Kasumi-1 (cell line): ENCODE data around the gene DNAJC18.
A peak's percentile ranks its signal among the peaks of the same experiment; 100 is the strongest.
"Not testable (repeated sequence)": the region's sequence is repeated elsewhere in the genome, so short reads cannot be mapped to it uniquely, and the experiment has no call there.

Experiments
- DNase-seq, 2 experiments: peaks; one replicate each; lab custom pipeline; 2025; lab: John Stamatoyannopoulos, UW

The DNAJC18 gene

GRCh38 chr5:139388198-139388821, 51.0 kb downstream of the DNAJC18 start:
- DNase-seq = peak; percentile 86 to 88

- no peak for DNase-seq
Observed at GRCh38 chr5:139387611-139388197, 51.6 kb downstream of the DNAJC18 start.

- DNase-seq = not testable (repeated sequence)
Observed at GRCh38 chr5:139386956-139387355, 52.4 kb downstream of the DNAJC18 start.

- no peak for DNase-seq
Observed at GRCh38 chr5:139386050-139386438, 53.3 kb downstream of the DNAJC18 start.

- no peak for DNase-seq
Observed at GRCh38 chr5:139385061-139386049, 54.0 kb downstream of the DNAJC18 start.

GRCh38 chr5:139384591-139385051, 54.7 kb downstream of the DNAJC18 start:
- no peak for DNase-seq

GRCh38 chr5:139383993-139384590, 55.2 kb downstream of the DNAJC18 start:
- DNase-seq = no peak

GRCh38 chr5:139383275-139383992, 55.9 kb downstream of the DNAJC18 start, which contains the start of gene SLC23A1:
Gene SLC23A1 (minus strand): TSS chr5:139383297. CDS start chr5:139383253, 44 bp downstream.
- DNase-seq = no peak

- DNase-seq = no peak
Observed at GRCh38 chr5:139382807-139383206, 56.5 kb downstream of the DNAJC18 start.

GRCh38 chr5:139381837-139382761, 57.2 kb downstream of the DNAJC18 start:
- no peak for DNase-seq

GRCh38 chr5:139379626-139380449, 59.5 kb downstream of the DNAJC18 start:
- DNase-seq = no peak

GRCh38 chr5:139378941-139379361, 60.4 kb downstream of the DNAJC18 start:
- DNase-seq = no peak

- no peak for DNase-seq
Observed at GRCh38 chr5:139378101-139378825, 61.1 kb downstream of the DNAJC18 start.

GRCh38 chr5:139377226-139377625, 62.1 kb downstream of the DNAJC18 start:
- DNase-seq = no peak

GRCh38 chr5:139376364-139376763, 63.0 kb downstream of the DNAJC18 start:
- DNase-seq = no peak

GRCh38 chr5:139374909-139375308, 64.4 kb downstream of the DNAJC18 start:
- no peak for DNase-seq

GRCh38 chr5:139371482-139372435, 67.6 kb downstream of the DNAJC18 start:
- no peak for DNase-seq

- DNase-seq = no peak
Observed at GRCh38 chr5:139369181-139369580, 70.1 kb downstream of the DNAJC18 start.
